Keratinocyte (primary cell): Measurements from ENCODE around the gene MERTK. TPM values are rescaled to one million over a fixed set of nuclear protein-coding genes. Genes with fewer than 3 reads are reported as not detected.

Experiments used
- DNase-seq: peaks from one replicate; pipeline ENCODE4 v3.0.0-alpha.2; 2011; ENCODE audit warnings: low read depth, missing footprints, low spot score
- FAIRE-seq: peaks from 2 replicates; lab custom pipeline; 2011; peaks lifted over from hg19 to GRCh38; lab: Jason Lieb, UNC
- H2AFZ ChIP-seq: 2 replicates; pipeline ENCODE4 v1.6.0; 2012; ENCODE audit warnings: low read length, control low read depth, inconsistent platforms; ENCODE audit not compliant: control insufficient read depth
- H3K27ac ChIP-seq: 2 replicates; pipeline ENCODE4 v1.5.1; 2011; ENCODE audit warnings: low read length; ENCODE audit not compliant: control insufficient read depth, insufficient read depth
- H3K27me3 ChIP-seq: 3 replicates; pipeline ENCODE4 v1.6.0; 2011; ENCODE audit warnings: low read length; ENCODE audit not compliant: control insufficient read depth, insufficient read depth; ENCODE audit errors: extremely low read depth
- H3K36me3 ChIP-seq, 2 experiments: 2 replicates in 1 of 2; 3 replicates in 1 of 2; pipeline ENCODE4 v1.5.1; 2011; ENCODE audit warnings: low read length in 2 of 2, mild to moderate bottlenecking in 1 of 2; ENCODE audit not compliant: control insufficient read depth in 2 of 2, insufficient read depth in 2 of 2; ENCODE audit errors: extremely low read depth in 1 of 2
- H3K4me1 ChIP-seq: 3 replicates; pipeline ENCODE4 v1.5.1; 2011; ENCODE audit warnings: low read length; ENCODE audit not compliant: control insufficient read depth, insufficient read depth; ENCODE audit errors: extremely low read depth
- H3K4me2 ChIP-seq: 3 replicates; pipeline ENCODE4 v1.6.0; 2011; ENCODE audit warnings: low read depth, low read length; ENCODE audit not compliant: control insufficient read depth, insufficient read depth; ENCODE audit errors: extremely low read depth
- H3K4me3 ChIP-seq, 3 experiments: fragments of 200-600 bp in 1 of 3; sonication (generic) in 1 of 3; 2 replicates in 2 of 3; 3 replicates in 1 of 3; pipeline ENCODE4 v1.5.1; 2011 to 2016; ENCODE audit warnings: low read length in 3 of 3, mild to moderate bottlenecking in 3 of 3, control low read depth in 2 of 3, inconsistent platforms in 1 of 3, low read depth in 1 of 3, mixed read lengths in 1 of 3, mixed run types in 1 of 3, moderate library complexity in 1 of 3; ENCODE audit not compliant: control insufficient read depth in 2 of 3, insufficient read depth in 2 of 3; ENCODE audit errors: extremely low read depth in 1 of 3
- H3K79me2 ChIP-seq: 2 replicates; pipeline ENCODE4 v1.6.0; 2012; ENCODE audit warnings: low read length; ENCODE audit not compliant: control insufficient read depth, insufficient read depth
- H3K9ac ChIP-seq: 3 replicates; pipeline ENCODE4 v1.6.0; 2011; ENCODE audit warnings: low read length; ENCODE audit not compliant: control insufficient read depth, insufficient read depth; ENCODE audit errors: extremely low read depth
- H3K9me1 ChIP-seq: 3 replicates; pipeline ENCODE4 v1.6.0; 2011; ENCODE audit warnings: low read length; ENCODE audit not compliant: control insufficient read depth, insufficient read depth; ENCODE audit errors: extremely low read depth
- H3K9me3 ChIP-seq: 2 replicates; pipeline ENCODE4 v1.5.1; 2012; ENCODE audit warnings: low read depth, low read length; ENCODE audit not compliant: control insufficient read depth
- H4K20me1 ChIP-seq: 3 replicates; pipeline ENCODE4 v1.6.0; 2011; ENCODE audit warnings: low read length; ENCODE audit not compliant: control insufficient read depth, insufficient read depth; ENCODE audit errors: extremely low read depth
- CTCF ChIP-seq, 3 experiments: IDR thresholded peaks in 1 of 3; conservative IDR thresholded peaks in 1 of 3; optimal IDR thresholded peaks in 1 of 3; 2 replicates in 2 of 3; 3 replicates in 1 of 3; pipeline versions ENCODE3 to v1.5.1; 2011; ENCODE audit warnings: low read length in 3 of 3, mild to moderate bottlenecking in 3 of 3, moderate library complexity in 2 of 3, control low read depth in 1 of 3, inconsistent platforms in 1 of 3; ENCODE audit not compliant: insufficient read depth in 2 of 3; ENCODE audit errors: extremely low read depth in 1 of 3
- EZH2 ChIP-seq: IDR thresholded peaks from one replicate; pipeline ENCODE4 v1.6.1; 2012; ENCODE audit warnings: inconsistent platforms, mild to moderate bottlenecking, low read length, moderate library complexity
- dilution Hi-C: fragments of 300-500 bp; cut with MboI; formaldehyde crosslinking; loops from one replicate; pipeline ENCODE4 v1.7.0; 2020; ENCODE audit warnings: low sequenced_read_pairs; ENCODE audit not compliant: extremely low pct_ligation_motif_present
- polyA plus RNA-seq, 5 experiments: library from polyadenylated mRNA; depleted of rRNA in 3 of 5; stranded (reverse) in 3 of 5; stranded (forward) in 1 of 5; unstranded in 1 of 5; fragments of >200 nt; gene quantifications; 1 replicate in 1 of 5; 2 replicates in 3 of 5; 3 replicates in 1 of 5; pipeline versions ENCODE4 v1.2.1 to v1.2.3, GENCODE V29; 2011 to 2012; ENCODE audit warnings: missing spikeins in 2 of 5, low read depth in 1 of 5, low replicate concordance in 1 of 5

The MERTK gene
- polyA plus RNA-seq, 1 donor (not counting 4 experiments of a cell fraction or from before 2014, with no cell fraction given): 0.14 TPM

- H3K27me3 ChIP-seq: peaks cover 34% of the 10 kb centered on the region
- no peak overlapping the region for H3K4me3 ChIP-seq
- no peaks in the 10 kb centered on the region for H4K20me1 ChIP-seq
- dilution Hi-C loops: no loop called here
- H3K36me3 ChIP-seq: no peaks in the 10 kb centered on the region
- H3K9me1 ChIP-seq: no peaks in the 10 kb centered on the region
- no peak overlapping the region for H2AFZ ChIP-seq
- no peaks in the 10 kb centered on the region for H3K79me2 ChIP-seq
- no peak overlapping the region for H3K27ac ChIP-seq
- FAIRE-seq (no peak), DNase-seq (no peak)
- no peaks in the 10 kb centered on the region for H3K9me3 ChIP-seq
- TF ChIP-seq CTCF (optimal IDR thresholded peaks at IDR 0.05 in 1 of 3, IDR thresholded peaks at IDR 0.05 in 1 of 3, conservative IDR thresholded peaks at IDR 0.05 in 1 of 3; ENCODE audit: extremely low read depth in 1 of 3, insufficient read depth in 2 of 3, low read length in 3 of 3) (no peak), EZH2 (no peak)
- H3K9ac ChIP-seq: no peak overlapping the region
- H3K4me1 ChIP-seq: no peaks in the 10 kb centered on the region
- H3K4me2 ChIP-seq: no peak overlapping the region
These were observed 92.0 kb downstream of the MERTK start for GRCh38 chr2:111990375-111990774.

- FAIRE-seq (no peak), DNase-seq (no peak)
- TF ChIP-seq EZH2: no peak
- TF ChIP-seq CTCF (optimal IDR thresholded peaks at IDR 0.05 in 1 of 3, IDR thresholded peaks at IDR 0.05 in 1 of 3, conservative IDR thresholded peaks at IDR 0.05 in 1 of 3; ENCODE audit: extremely low read depth in 1 of 3, insufficient read depth in 2 of 3, low read length in 3 of 3): no peak
- H3K36me3 ChIP-seq: no peaks in the 10 kb centered on the region
- no peaks in the 10 kb centered on the region for H3K4me1 ChIP-seq
- H3K27me3 ChIP-seq: peaks cover 30% of the 10 kb centered on the region
- H3K79me2 ChIP-seq: no peaks in the 10 kb centered on the region
- dilution Hi-C loops: no loop called here
- no peaks in the 10 kb centered on the region for H3K9me3 ChIP-seq
- H3K4me2 ChIP-seq: no peak overlapping the region
- H2AFZ ChIP-seq: no peak overlapping the region
- no peak overlapping the region for H3K4me3 ChIP-seq
- H3K9ac ChIP-seq: no peak overlapping the region
- no peaks in the 10 kb centered on the region for H3K9me1 ChIP-seq
- H4K20me1 ChIP-seq: no peaks in the 10 kb centered on the region
- H3K27ac ChIP-seq: no peak overlapping the region
These were observed 92.4 kb downstream of the MERTK start for GRCh38 chr2:111990856-111991255.
